Measurements from ENCODE around the gene NUDT2. TPM values are rescaled to one million over a fixed set of nuclear protein-coding genes. Genes with fewer than 3 reads are reported as not detected.
A peak's percentile ranks its signal among the peaks of the same experiment; 100 is the strongest.

NUDT2 gene
- total RNA-seq (ENCODE audit: unreplicated experiment) = 16.8 TPM
- long read RNA-seq, transcript NUDT2-201 (4 exons, 960 nt) = major isoform, 7 of 12 reads
- long read RNA-seq, partial matches to known transcripts = 3 of 12 reads
- long read RNA-seq, other reads (novel, unspliced or antisense) = 1 of 12 reads

DNA sequence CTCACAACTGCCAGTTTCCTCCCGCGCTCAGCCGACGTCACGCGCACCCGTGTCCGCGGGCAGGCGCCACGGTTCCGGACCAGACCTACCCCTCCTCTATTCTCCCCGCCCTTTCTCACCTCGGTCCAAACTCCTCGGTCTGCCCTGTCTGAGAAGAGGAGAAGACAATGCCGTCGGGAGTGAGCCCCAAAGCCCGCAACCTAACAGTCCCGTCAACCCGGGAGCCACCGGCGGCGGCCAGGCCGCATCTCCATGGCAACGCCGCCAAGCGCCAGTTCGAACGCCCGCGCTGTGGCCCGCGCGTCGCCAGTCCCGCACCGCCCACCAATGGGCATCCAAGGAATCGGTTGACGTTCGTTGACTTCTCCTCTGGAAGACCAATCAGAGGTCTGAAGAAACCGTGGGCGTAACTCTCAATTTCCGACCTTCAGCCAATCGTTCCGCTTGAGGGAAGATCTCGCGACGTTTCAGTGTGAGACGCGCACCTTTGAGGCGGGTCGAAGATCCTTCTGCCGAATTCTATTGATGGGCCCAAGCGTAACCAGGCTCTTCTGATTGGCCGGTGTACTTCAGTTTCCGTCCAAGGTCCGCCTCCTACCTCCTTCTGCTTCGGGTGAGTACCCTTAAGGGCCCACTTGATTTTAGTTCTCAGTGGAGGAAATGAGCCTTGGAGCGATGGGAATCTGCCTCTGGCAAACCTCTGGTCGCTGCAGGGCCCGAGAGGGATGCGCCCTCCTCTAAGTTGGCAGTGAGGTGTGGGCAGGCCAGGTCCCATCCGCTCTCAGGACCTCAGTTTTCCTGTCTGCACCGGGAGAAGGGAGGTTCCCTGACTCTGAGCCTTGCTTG, at the start of gene NUDT2, which contains the start of gene KIF24:
Gene NUDT2 (plus strand): TSS at position 583 of the 846 bp plus-strand sequence. CDS start 9,471 bp downstream, outside the sequence.
Gene KIF24 (minus strand): TSS at position 282 of the 846 bp plus-strand sequence. CDS start 17,922 bp downstream, outside the sequence.
- Mint-ChIP-seq H3K27ac (ENCODE audit: unreplicated experiment) (peak within 1 kb of the TSS; percentile 99), H3K27me3 (ENCODE audit: unreplicated experiment) (peaks cover 5% of the 10 kb centered on the region), H3K4me3 (ENCODE audit: unreplicated experiment) (peak within 1 kb of the TSS; percentile 98), H3K4me1 (ENCODE audit: unreplicated experiment) (peaks cover 13% of the 10 kb centered on the region), H3K9me3 (ENCODE audit: unreplicated experiment) (no peaks in the 10 kb centered on the region), H3K36me3 (ENCODE audit: low read depth, unreplicated experiment) (peaks cover 3% of the 10 kb centered on the region)
- DNase-seq (ENCODE audit: low spot score) = peak; percentile 95
- TF ChIP-seq, protein P1, sequence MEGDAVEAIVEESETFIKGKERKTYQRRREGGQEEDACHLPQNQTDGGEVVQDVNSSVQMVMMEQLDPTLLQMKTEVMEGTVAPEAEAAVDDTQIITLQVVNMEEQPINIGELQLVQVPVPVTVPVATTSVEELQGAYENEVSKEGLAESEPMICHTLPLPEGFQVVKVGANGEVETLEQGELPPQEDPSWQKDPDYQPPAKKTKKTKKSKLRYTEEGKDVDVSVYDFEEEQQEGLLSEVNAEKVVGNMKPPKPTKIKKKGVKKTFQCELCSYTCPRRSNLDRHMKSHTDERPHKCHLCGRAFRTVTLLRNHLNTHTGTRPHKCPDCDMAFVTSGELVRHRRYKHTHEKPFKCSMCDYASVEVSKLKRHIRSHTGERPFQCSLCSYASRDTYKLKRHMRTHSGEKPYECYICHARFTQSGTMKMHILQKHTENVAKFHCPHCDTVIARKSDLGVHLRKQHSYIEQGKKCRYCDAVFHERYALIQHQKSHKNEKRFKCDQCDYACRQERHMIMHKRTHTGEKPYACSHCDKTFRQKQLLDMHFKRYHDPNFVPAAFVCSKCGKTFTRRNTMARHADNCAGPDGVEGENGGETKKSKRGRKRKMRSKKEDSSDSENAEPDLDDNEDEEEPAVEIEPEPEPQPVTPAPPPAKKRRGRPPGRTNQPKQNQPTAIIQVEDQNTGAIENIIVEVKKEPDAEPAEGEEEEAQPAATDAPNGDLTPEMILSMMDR (IDR thresholded peaks at IDR 0.05; ENCODE audit: unreplicated experiment) = no peak

DNA sequence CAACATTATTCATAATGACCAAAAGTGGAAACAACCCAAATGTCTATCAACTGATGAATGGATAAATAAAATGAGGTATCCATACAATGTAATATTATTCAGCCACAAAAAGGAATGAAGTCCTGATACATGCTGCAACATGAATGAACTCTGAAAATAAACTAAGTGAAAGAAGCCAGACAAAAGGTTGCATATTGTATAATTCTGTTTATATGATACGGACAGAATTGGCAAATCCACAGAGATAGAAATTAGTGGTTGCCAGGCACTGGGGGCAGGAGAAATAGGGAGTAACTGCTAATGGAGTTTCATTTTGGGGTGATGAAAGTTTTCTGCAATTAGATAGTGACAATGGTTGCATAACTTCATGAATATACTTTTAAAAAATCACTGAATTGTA, 47.3 kb upstream of the NUDT2 start:
- Mint-ChIP-seq H3K27ac (ENCODE audit: unreplicated experiment) (no peak overlapping the region), H3K27me3 (ENCODE audit: unreplicated experiment) (no peaks in the 10 kb centered on the region), H3K9me3 (ENCODE audit: unreplicated experiment) (no peaks in the 10 kb centered on the region), H3K36me3 (ENCODE audit: low read depth, unreplicated experiment) (no peaks in the 10 kb centered on the region), H3K4me3 (ENCODE audit: unreplicated experiment) (no peak overlapping the region), H3K4me1 (ENCODE audit: unreplicated experiment) (peaks cover 12% of the 10 kb centered on the region)
- DNase-seq (ENCODE audit: low spot score) = no peak
- TF ChIP-seq, protein P1 (IDR thresholded peaks at IDR 0.05; ENCODE audit: unreplicated experiment) = no peak

DNA sequence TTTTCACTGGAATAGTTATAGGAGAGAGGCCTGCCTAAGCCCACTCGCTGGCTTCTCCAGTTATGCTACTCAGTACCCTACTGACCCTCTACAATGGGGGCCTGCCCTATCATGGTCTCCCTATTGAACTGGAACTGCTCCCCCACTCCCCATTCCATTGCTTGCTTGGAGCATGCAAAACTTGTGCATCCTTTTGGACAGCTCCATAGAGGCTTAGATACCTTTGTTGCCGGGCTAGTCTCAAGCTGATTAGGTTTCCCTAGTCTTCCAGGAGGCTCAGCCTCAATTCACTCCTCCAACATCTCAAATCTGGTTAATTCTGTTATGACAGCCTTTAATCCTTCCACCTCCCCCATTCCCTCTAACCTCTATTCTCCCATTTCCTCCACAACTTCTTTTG, 40.2 kb upstream of the NUDT2 start:
- Mint-ChIP-seq H3K27ac (ENCODE audit: unreplicated experiment) (no peak overlapping the region), H3K4me3 (ENCODE audit: unreplicated experiment) (no peak overlapping the region), H3K4me1 (ENCODE audit: unreplicated experiment) (peaks cover 3% of the 10 kb centered on the region), H3K9me3 (ENCODE audit: unreplicated experiment) (no peaks in the 10 kb centered on the region), H3K36me3 (ENCODE audit: low read depth, unreplicated experiment) (no peaks in the 10 kb centered on the region), H3K27me3 (ENCODE audit: unreplicated experiment) (no peaks in the 10 kb centered on the region)
- no peak for DNase-seq (ENCODE audit: low spot score)
- TF ChIP-seq, protein P1 (IDR thresholded peaks at IDR 0.05; ENCODE audit: unreplicated experiment) = no peak

DNA sequence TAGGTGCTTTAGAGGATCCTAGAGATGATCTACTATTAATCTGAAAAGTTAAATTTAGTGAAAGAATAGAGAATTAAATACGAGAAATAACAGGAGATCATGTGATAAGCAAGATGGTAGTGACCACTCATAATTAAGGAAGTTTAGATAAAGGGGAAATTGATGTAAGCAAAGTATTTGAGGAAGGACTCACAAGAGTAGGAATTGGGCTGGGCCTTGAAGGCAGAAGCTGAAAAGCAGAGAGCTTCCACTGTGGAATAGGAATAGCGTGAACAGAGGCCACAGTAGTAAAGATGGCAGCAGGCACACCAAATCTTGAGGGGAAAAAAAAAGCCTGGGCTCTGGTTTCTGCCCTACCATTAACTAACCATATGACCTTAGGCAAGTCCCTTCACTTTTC, 38.3 kb upstream of the NUDT2 start:
- no peak overlapping the region for H3K27ac Mint-ChIP-seq (ENCODE audit: unreplicated experiment)
- no peaks in the 10 kb centered on the region for H3K27me3 Mint-ChIP-seq (ENCODE audit: unreplicated experiment)
- H3K4me1 Mint-ChIP-seq (ENCODE audit: unreplicated experiment) = peaks cover 3% of the 10 kb centered on the region
- H3K4me3 Mint-ChIP-seq (ENCODE audit: unreplicated experiment) = no peak overlapping the region
- H3K9me3 Mint-ChIP-seq (ENCODE audit: unreplicated experiment) = no peaks in the 10 kb centered on the region
- TF ChIP-seq, protein P1 (IDR thresholded peaks at IDR 0.05; ENCODE audit: unreplicated experiment) = no peak
- DNase-seq (ENCODE audit: low spot score) = no peak
- H3K36me3 Mint-ChIP-seq (ENCODE audit: low read depth, unreplicated experiment) = peaks cover 4% of the 10 kb centered on the region

DNA sequence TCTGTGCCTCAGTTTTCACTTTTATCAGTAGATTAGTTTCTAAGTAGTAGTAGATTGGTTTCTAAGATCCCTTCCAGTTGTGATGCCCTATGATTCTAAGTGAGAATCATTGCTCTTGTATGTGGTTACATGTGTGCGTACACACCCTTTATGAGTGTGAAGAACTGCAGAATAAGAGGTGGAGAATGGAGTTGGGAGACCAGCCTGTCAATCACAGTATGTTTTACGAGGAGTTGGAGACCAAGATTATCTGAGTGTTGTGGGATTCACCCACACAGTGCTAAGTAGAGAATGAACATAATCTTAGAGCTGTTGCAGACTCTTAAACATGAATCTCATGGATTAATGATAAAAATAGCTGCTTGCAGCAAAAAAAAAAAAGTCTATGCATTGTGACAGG, 37.9 kb upstream of the NUDT2 start:
- no peak overlapping the region for H3K27ac Mint-ChIP-seq (ENCODE audit: unreplicated experiment)
- H3K4me3 Mint-ChIP-seq (ENCODE audit: unreplicated experiment) = no peak overlapping the region
- no peaks in the 10 kb centered on the region for H3K9me3 Mint-ChIP-seq (ENCODE audit: unreplicated experiment)
- H3K36me3 Mint-ChIP-seq (ENCODE audit: low read depth, unreplicated experiment) = peaks cover 4% of the 10 kb centered on the region
- DNase-seq (ENCODE audit: low spot score) = no peak
- no peaks in the 10 kb centered on the region for H3K27me3 Mint-ChIP-seq (ENCODE audit: unreplicated experiment)
- TF ChIP-seq, protein P1 (IDR thresholded peaks at IDR 0.05; ENCODE audit: unreplicated experiment) = no peak
- peaks cover 3% of the 10 kb centered on the region for H3K4me1 Mint-ChIP-seq (ENCODE audit: unreplicated experiment)

Measured in endothelial cell (in vitro differentiated cells).